Prostate gland (tissue), 2 donors: ENCODE results near the gene ARMC3.

Experiments
- POLR2A ChIP-seq: fragments of 450-650 bp; IDR thresholded peaks from one replicate; pipeline ENCODE4 v1.6.1; 2016; ENCODE audit warnings: antibody characterized with exemption, mild to moderate bottlenecking
- POLR2AphosphoS5 ChIP-seq: sonication (generic); formaldehyde crosslinking; IDR thresholded peaks from one replicate; pipeline ENCODE4 v1.6.1; 2017; ENCODE audit warnings: antibody characterized with exemption
- TF ChIP-seq, protein P1 (sequence below), 4 experiments: fragments of 200-600 bp in 2 of 4; fragments of 450-650 bp in 2 of 4; sonication (generic) in 2 of 4; IDR thresholded peaks; 1 replicate in 3 of 4; 2 replicates in 1 of 4; pipeline ENCODE4 v1.5.1; 2016 to 2019; ENCODE audit warnings: antibody characterized with exemption in 4 of 4, mild to moderate bottlenecking in 2 of 4, moderate library complexity in 2 of 4

DNA sequence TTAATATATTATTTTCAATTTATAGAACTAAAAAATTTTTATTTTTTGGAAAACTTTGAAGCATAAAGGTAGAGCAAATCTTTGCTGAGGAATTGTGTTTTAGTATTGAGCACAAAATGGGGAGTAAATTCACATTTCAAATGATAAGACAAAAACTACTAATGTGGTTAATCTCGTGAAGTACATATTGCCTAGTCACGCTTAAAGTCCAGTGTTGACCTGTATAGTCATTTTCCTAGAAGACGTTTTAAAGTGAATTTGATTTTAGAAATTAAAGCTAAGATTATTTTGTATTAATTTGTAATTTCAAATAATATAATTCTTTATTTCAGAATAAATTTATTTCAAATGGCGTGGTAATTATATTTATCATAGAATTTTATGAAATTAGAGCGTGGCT, 110.3 kb downstream of the ARMC3 start:
- TF ChIP-seq, protein P1, sequence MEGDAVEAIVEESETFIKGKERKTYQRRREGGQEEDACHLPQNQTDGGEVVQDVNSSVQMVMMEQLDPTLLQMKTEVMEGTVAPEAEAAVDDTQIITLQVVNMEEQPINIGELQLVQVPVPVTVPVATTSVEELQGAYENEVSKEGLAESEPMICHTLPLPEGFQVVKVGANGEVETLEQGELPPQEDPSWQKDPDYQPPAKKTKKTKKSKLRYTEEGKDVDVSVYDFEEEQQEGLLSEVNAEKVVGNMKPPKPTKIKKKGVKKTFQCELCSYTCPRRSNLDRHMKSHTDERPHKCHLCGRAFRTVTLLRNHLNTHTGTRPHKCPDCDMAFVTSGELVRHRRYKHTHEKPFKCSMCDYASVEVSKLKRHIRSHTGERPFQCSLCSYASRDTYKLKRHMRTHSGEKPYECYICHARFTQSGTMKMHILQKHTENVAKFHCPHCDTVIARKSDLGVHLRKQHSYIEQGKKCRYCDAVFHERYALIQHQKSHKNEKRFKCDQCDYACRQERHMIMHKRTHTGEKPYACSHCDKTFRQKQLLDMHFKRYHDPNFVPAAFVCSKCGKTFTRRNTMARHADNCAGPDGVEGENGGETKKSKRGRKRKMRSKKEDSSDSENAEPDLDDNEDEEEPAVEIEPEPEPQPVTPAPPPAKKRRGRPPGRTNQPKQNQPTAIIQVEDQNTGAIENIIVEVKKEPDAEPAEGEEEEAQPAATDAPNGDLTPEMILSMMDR (IDR thresholded peaks at IDR 0.05): no peak
- TF ChIP-seq POLR2AphosphoS5 (no peak), POLR2A (no peak)
